ENCODE measurements around the gene PRRT1B.

The PRRT1B gene

GRCh38 chr9:131554087-131554842 lies 8.9 kb downstream of the PRRT1B start:
- no peak for DNase-seq

DNA sequence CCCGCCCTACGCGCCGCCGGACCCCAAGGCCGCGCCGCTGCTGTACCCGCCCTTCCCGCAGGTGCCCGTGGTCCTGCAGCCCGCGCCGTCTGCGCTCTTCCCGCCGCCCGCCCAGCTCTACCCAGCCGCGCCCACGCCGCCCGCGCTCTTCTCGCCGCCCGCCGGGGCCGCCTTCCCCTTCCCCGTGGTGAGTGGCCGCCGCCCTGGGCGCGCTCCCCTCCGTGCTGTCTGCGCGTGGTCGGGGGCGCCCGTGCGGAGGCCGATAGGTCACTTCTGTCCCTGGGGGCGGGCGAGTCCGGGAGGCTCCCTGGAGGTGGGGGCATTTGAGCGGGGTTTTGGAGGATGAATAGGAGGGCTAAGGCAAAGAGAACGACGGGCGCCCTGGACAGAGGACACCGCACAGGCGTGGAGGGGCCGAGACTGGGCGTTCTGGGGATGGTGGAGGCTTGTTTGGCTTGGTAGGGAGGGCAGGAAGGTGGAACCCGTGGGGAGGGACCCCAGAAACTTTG lies 9.6 kb downstream of the PRRT1B start:
- DNase-seq = no peak

GRCh38 chr9:131555841-131556673 lies 10.7 kb downstream of the PRRT1B start:
- DNase-seq = no peak

- no peak for DNase-seq
These were observed 12.7 kb downstream of the PRRT1B start for GRCh38 chr9:131557855-131558548.

DNA sequence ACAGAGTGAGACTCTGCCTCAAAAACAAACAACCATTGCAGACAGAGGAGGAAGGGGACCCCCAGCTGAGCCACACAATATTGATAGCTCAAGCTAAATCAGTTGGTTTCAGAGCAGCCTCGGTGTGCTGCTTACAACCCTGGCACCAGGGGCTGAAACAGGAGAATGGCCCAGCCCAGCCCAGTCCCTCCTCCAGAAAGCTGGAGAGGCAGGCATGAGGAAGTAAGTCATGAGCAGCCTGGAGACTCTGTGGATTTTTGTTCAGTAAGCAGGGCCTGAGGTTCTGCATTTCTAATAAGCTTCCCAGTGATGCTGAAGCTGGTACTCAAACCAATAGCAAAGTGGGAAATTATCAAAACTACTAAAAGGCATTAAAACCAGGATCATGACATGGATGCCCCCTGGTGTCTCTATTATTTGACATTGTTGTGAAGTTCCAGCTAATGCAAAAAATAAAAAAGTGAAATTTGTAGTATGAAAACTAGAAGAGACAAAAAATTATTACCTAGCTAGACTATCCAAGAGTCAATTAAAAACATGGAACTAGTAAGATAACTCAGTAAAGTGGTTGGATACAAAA lies 14.2 kb downstream of the PRRT1B start:
- no peak for DNase-seq

DNA sequence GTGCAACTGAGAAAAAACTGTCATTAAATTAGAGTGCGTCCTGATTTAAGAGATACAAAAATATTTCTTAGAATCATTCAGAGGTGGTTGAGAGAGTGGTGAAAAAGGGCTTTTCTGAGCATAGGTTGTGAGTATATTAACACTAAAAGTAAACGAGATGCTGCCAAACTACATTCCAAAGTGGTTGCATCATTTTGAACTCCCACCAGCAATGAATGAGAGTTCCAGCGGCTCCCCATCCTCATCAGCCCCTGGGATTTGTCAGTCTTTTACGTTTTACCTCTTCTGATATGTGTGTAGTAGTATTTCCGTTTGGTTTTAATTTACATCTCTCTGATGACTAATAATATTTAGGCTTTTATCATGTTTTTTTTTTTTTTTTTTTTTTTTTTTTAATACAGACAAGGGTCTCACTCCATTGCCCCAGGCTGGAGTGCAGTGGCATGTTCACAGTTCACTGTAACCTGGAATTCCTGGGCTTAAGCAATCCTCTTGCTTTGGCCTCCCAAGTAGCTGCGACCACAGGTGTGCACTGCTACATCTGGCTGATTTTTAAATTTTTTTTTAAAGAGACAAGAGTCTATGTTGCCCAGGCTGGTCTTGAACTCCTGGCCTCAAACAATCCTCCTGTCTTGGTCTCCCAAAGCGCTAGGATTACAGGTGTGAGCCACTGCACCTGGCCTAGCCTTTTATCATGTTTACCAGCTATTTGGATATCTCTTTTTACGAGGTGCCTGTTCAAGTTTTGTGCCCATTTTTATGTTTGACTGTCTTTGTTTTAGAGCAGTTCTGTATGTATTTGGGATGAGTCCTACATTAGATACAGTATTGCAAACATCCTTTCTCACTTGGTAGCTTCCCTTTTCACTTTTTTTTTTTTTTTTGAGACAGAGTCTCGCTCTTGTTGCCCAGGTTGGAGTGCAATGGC lies 17.0 kb downstream of the PRRT1B start:
- DNase-seq = no peak

GRCh38 chr9:131565369-131565768 lies 20.0 kb downstream of the PRRT1B start:
- DNase-seq = no peak

DNA sequence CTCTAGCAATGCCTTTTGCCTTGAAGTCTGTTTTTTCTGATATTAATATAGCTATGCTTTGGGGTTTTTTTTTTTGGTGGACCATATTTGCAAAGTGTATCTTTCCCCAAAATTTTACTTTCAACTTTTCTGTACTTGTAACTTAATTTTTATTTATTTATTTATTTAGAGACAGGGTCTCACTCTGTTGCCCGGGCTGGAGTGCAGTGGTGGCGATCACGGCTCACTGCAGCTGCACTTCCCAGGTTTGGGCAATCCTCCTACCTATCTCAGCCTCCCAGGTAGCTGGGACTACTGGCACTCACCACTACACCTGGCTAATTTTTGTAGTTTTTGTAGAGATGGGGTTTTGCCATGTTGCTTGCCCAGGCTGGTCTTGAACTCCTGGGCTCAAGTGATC lies 20.8 kb downstream of the PRRT1B start:
- no peak for DNase-seq

- DNase-seq = no peak
These were observed 22.6 kb downstream of the PRRT1B start for GRCh38 chr9:131567910-131568309.

GRCh38 chr9:131574730-131575640 lies 29.7 kb downstream of the PRRT1B start:
- no peak for DNase-seq

DNA sequence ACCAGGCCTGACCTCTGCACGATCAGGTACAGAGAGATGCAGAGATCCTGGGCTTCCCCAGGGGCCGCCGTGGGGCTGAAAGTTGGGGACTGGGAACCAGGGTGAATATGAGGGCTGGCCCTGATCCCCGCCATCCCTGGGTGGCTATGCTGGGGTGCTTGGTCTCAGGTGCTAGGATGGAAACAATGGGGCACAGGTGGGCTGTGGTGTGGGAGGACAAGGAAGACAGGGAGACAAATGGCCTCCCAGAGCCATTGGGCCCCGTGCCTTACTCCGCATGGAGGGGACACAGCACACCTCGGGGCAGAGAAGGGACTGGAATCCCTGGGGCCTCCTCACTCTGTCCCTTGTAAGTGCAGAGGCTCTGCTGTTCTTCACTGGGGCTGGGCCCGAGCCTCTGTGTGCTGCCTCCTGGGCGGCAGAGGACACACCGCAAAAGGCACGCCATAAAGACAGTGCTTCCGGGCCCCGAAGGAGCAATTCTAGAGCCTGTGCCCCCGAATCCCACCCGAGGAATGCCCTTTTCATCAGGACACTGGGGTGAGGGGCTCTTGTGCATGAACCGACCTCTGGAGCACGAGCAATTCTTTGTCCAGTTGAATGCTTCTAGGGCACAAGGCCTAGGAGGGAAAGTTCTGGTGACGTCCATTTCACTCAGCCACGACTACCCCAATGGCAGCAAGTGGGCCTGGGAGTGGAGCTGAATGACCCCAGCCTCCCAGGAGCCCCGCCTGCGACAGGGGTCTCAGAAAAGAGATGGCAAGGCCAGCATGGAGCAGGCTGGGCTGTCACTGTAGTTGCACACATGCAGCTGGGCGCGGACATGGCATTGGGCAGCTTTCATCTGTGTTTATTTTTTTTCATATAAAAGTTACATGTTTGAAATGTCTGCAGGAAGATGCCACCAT lies 30.9 kb downstream of the PRRT1B start:
- DNase-seq = no peak

DNA sequence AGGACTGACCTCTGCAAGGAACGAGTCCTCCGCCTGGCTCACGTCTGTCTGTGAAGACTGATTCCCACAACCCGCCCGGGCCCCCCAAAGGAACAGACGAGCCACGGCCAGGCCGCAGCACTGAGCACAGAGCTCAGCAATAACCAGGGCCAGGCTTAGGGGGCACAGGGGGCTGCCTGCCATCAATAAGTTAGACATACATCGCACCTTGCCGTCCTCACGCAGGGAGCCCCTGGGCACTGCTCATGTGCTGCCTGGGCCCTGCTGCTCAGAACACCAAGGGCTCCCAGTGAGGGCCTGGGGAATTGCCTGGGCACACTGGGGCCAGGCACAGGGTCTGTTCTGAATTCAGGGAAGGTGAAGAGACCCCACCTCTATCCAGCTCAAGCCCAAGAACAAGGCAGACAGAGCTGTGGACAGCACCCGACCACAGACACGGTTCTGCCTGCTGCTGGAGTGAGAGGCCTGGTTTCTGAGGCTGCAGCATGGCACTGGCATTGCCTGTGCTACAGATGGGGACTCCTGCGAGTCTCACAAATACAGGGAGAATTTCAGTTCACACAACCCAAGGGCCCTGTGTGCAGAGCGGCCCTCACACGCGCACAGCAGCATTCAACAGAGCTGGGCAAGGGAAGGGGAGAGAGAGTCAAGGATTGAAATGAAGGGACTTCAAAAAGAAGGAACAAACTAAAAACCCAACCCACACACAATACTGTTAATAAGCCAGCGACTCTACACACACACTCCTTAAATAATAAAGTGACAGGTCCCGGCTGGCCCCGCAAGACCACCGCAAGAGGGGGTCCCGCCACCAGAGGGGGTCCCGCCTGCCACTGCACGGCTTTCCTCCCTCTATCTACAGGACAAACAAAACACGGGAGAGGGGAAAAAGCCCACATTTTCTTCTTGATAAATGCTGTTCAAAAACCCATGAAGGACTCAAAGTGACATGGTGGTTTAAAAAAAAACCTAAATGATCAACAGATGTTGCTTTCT lies 32.0 kb downstream of the PRRT1B start:
- DNase-seq = no peak

DNA sequence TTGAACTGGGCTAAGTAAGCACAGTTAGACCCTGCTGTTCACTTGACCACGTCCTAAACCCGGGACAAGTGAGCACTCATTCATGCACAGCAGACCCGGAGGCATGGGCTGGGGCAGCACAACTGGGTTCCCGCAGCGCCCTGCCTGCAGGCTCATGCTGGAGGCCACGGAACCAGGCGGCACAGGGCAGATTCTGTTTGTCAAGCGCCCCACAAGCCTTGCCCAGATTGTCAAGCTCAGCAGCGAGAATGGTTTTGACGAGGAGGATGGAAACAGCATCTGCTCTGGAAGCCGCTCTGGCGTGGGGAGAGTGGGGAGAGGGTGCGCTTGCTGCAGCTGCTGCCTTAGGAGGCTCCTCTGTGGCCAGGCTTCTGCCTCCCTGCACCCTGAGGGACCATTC lies 32.7 kb downstream of the PRRT1B start:
- no peak for DNase-seq

GRCh38 chr9:131578731-131579504 lies 33.6 kb downstream of the PRRT1B start:
- no peak for DNase-seq

- no peak for DNase-seq
These were observed 34.5 kb downstream of the PRRT1B start for GRCh38 chr9:131579789-131580211.

GRCh38 chr9:131580358-131580757 lies 35.0 kb downstream of the PRRT1B start:
- no peak for DNase-seq

- no peak for DNase-seq
These were observed 36.7 kb downstream of the PRRT1B start for GRCh38 chr9:131582056-131582455.
